HuH-7 (cell line): ENCODE measurements around the gene HAUS5.
A peak's percentile ranks its signal among the peaks of the same experiment; 100 is the strongest.
"Not testable (repeated sequence)": the region's sequence is repeated elsewhere in the genome, so short reads cannot be mapped to it uniquely, and the experiment has no call there.

Experiments used
- DNase-seq: peaks from one replicate; pipeline ENCODE4 v3.0.0; 2011; ENCODE audit warnings: low spot score

HAUS5 gene, protein sequence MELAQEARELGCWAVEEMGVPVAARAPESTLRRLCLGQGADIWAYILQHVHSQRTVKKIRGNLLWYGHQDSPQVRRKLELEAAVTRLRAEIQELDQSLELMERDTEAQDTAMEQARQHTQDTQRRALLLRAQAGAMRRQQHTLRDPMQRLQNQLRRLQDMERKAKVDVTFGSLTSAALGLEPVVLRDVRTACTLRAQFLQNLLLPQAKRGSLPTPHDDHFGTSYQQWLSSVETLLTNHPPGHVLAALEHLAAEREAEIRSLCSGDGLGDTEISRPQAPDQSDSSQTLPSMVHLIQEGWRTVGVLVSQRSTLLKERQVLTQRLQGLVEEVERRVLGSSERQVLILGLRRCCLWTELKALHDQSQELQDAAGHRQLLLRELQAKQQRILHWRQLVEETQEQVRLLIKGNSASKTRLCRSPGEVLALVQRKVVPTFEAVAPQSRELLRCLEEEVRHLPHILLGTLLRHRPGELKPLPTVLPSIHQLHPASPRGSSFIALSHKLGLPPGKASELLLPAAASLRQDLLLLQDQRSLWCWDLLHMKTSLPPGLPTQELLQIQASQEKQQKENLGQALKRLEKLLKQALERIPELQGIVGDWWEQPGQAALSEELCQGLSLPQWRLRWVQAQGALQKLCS

DNA sequence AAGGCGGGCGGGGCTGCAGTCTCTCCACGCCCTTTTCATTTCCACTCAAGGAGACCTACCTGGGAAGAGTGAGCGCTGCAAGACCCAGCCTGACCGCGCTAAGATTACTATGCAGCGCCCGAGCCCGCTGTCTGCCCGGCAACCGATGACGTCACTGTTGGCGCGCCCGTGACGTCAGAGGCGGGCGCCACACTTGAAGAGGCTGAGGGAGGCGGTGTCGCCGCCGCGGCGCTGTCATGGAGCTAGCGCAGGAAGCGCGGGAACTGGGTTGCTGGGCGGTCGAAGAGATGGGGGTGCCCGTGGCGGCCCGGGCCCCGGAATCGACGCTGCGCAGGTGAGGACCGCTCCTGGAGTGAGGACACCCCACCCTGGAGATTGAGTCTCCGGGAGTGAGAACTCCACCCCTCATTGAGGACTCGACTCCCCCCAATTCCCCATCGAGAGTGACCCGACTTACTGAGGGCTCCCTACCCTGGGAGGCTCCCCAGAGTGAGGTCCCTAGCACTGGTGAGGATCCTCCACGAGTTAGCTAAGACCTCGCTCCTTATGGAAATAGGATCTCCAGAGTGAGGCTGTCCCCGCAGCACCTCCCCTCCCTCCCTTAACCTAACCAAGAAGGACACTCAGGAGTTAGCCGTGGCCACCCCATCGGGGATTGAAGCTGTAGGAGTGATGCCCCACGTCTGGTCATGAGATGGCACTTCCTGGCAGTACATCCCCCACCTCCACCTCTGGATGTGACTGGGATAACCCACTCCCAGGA lies at the start of gene HAUS5:
Gene HAUS5, plus strand, starts transcription at position 177 of the 763 bp plus-strand sequence. Its CDS starts 60 bp downstream, at position 237.
- peak; percentile 92 for DNase-seq

DNA sequence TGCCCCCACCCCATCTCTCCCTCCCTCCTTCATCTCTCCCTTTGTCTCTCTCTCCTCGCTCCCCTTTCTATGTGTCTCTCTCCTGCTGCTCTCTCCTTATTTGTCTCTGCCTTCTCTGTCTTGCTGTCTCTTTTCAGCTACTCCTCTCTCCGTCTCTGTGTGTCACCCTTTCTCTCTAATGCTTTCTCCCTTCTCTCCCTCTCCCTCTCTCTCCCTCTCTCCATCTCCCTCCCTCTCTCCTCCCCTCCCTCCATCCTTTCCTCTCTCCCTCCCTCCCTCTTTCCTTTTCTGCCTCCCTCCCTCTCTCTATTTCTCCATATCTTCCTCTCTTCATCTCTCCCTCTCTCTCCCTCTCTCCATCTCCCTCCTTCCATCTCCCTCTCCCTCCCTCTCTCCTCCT lies 49.8 kb upstream of the HAUS5 start:
- DNase-seq, result no peak

DNA sequence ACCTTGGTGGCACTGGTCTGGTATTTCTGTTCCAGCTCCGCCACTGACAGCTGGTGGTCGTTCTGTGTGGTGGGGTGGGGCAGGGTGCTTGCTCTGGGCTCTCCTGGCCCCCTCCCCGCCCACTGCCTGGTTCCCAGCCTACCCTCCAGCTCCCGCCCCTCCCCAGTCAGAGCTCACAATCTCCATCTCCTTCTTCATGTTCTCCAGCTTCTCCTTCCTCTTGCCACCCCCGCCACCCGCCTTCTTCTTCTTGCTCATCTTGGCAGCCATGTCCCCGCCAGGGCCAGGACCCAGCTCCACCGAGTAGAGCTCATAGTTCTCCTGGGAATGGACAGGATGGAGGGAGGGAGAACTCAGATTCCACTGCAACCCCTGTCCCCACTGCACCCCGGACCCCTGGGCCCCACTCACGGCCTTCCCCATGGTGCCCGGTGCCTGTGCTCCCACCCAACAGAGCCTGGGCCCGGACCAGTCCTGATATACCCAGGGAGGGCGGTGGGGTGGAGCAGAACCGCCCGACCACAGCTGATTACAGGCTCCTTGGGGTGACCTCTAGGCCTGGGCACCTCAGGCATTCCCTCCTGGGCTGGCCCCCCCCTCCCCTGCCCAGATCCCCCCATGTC lies 49.2 kb upstream of the HAUS5 start, which contains the start of gene ATP4A:
Gene ATP4A, minus strand, starts transcription at position 452 of the 623 bp plus-strand sequence. Its CDS starts 29 bp downstream, at position 423.
- DNase-seq, result no peak

DNA sequence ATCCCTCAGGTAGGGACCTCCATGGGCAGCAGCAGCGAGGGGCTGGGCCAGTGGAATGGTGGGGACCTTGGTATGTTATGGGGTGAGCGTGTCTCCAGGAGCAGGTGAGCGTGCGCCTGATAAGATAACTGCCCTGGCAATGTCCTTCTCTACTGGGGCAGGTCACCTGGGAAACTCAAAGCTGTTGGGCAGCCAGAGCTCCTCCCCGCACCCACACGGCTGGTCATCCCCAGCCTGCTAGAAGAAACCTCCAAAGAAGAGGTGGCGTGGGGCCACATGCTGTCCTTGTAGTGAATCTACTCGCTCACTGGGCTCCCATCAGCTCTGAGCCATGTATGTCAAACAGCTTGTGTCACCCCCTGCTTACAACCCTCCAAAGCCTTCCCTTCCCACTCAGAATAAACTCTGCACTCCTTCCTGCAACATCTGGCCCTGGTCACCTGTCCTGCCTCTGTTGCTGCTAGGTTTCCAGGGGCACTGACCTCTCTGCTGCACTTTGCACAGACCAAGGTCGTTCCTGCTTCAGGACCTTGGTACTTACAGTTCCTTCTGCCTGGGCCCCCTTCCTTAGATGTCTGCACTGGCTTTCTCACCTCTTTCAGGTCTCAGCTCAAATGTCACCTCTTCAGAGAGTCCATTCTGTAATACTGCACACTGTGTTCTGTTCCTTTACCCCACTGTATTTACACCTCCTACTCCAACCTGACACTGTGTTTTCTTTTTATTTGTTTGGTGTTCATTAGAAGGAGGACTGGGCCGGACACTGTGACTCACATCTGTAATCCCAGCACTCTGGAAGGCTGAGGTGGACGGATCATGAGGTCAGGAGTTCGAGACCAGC lies 47.3 kb upstream of the HAUS5 start:
- DNase-seq, result no peak

DNA sequence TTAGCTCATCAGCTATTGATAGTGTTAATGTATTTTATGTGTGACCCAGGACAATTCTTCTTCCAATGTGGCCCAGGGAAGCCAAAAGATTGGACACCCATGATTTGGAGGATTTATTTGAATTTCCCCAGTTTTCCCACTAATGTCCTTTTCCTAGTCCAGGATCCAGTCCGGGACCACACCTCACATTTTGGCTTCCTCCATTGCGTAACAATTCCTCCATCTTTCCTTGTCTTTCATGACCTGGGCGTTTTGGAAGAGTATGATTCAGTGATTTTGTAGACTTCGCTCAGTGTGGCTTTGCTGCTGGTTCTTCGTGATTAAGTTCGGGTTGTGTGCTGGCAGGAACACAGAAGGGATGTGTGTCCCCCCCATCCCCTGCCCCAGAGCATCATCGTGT lies 45.8 kb upstream of the HAUS5 start:
- no peak for DNase-seq

DNA sequence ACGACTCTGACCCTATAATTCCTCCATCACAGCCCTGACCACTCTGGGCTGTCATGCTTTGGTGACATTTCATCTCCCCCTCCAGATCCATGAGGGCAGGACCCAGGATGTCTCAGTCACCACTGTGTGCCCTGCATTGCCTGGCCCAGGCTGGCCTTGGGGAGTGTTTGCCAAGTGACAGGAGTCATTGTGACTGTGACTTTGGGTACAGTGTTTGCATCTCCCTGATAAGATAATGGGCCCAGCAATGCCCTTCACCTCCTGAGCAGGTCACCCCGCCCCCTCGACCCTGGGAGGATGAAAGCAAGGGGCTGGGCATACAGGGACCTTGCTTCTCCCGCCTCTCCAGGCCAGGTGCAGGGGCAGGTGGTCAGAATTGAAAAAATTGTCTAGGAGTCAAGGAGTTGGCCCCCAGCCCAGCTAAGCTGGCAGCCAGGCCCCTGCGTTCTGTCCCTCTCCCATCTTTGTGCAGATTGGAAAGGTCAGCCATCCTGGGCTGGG lies 43.2 kb upstream of the HAUS5 start:
- no peak for DNase-seq

DNA sequence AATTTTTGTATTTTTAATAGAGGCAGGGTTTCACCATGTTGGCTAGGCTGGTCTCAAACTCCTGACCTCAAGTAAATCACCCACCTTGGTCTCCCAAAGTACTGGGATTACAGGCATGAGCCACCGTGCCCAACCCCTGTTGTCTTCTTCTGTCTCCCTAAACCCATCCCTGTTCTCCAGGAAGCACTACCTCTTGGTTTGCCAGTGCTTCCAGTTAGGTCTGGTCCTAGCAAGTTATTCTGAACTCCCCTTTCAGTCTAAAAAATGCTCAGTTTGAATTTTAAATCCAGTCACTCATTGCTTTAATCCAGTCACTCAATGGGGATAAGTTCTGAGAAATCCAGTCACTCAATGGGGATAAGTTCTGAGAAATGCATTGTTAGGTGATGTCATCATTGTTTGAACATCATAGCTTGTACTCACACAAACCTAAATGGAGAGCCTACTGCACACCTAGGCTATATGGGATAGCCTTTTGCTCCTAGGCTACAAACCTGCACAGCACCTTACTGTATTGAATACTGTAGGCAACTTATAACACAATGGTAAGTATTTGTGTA lies 41.0 kb upstream of the HAUS5 start:
- no peak for DNase-seq

DNA sequence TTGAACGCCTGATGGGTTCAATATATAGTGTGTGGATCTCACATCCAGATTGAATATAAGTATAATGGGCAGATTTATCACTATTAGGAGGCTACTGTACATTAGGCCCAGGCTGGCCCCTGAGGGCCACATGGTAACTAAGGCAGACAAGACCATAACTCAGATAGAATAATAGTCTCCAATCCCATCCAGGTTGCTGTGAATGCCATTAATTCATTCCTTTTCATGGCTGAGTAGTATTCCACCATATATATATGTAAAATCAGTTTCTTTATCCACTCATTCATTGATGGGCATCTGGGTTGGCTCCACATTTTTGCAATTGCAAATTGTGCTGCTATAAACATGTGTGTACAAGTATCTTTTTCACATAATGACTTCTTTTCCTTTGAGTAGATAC lies 34.6 kb upstream of the HAUS5 start:
- no peak for DNase-seq

DNA sequence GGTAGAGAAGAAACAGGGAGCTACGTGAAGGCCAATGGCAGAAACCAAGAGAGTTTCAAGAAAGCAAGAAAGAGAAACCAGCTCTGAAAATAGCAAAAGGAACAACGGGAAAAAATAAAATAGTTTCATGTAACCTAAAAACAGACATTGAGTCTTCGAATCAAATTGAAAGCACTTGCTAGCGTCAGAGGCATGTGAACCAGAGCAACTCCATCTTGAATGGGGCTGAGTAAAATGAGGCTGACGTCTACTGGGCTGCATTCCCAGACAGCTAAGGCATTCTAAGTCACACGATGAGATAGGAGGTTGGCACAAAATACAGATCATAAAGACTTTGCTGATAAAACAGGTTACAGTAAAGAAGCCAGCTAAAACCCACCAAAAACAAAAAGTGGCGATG lies 33.8 kb upstream of the HAUS5 start:
- DNase-seq, result no peak

DNA sequence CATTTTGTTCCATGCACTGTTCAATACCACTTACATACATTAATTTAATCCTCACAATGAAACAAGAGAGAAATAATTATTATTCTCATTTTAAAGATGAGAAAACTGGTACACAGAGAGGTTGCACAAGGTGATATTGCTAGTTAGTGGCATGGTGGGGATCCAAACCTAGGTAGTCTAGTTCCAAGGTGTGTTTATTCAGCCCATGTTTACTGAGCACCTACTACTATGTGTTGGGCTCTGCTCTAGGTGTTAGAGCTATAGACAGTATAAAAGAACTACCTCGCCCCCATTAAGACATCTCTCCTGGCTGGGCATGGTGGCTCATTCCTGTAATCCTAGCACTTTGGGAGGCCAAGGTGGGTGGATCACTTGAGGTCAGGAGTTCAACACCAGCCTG lies 29.8 kb upstream of the HAUS5 start:
- DNase-seq, result no peak

DNA sequence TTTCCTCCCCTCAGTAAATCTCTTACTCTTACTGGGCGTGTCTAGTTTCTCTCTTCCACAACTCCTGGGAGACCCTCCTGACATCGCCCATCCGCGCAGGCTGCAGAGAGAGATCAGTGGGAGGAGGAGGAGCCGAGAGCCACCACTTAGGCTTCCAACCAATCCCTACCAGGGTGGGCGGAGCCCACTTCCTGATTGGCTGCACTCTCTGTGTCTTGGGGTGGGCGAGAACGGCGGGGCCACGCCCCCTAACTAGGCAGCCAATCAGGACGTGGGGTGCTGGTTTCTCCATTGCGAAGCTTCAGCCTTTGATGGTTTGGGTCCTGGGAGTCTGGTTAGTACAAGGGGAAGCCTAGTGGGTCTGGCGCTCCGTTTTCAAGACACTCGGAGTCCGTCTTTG lies 26.7 kb upstream of the HAUS5 start, which contains the start of gene PMIS2:
Gene PMIS2, plus strand, starts transcription at position 326 of the 400 bp plus-strand sequence. CDS start 87 bp downstream, outside the sequence.
- DNase-seq, result no peak

DNA sequence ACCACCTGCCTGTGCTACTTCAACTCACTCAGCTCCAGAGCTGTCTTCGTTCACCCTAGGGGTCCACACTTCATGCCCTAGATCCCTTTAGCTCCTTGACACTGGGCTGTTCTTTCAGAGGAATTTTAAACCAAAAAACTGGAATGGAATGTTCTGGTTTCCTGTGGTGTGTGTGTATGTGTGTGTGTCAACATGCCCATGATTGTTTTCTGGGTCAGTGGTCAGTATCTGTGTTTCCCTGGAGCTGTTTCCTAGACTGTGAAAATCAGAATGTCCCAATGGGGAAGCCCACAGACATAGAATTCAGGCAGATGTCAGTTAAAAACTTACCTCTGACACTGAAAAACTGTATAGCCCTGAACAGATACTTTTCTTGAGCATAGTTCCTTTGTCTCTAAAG lies 25.2 kb upstream of the HAUS5 start:
- no peak for DNase-seq

DNA sequence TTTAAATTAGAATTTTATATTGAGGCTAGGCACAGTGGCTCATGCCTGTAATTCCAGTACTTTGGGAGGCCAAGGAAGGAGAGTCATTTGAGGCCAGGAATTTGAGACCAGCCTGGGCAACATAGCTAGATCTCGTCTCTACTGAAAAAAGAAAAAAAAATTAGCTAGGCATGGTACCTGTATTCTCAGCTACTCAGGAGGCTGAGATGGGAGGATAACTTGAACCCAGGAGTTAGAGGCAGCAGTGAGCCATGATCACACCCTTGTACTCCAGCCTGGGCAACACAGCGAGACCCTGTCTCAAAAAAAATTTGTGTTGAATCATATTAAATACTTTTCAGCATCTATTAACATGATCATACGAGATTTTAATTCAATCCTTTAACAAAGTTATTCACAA lies 21.7 kb upstream of the HAUS5 start:
- no peak for DNase-seq

DNA sequence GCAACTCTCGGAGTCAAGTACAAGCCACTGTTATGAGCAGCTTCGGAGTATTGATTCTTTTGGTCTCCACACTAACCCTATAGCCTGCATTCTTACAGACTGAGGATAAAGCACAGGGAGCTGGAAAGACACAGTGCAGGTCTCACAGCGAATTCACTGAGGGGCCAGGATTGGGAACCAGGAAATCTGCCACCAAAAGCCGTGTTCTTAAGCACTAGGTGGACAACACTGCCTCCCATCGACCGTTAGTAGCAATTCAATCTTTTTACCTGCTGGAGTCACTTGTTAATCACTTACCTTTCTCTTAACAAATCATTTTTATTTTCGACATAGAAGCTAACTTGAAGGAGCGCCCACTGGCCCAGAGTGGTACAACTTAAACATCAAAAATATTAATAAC lies 20.3 kb upstream of the HAUS5 start:
- DNase-seq, result peak; percentile 52

DNA sequence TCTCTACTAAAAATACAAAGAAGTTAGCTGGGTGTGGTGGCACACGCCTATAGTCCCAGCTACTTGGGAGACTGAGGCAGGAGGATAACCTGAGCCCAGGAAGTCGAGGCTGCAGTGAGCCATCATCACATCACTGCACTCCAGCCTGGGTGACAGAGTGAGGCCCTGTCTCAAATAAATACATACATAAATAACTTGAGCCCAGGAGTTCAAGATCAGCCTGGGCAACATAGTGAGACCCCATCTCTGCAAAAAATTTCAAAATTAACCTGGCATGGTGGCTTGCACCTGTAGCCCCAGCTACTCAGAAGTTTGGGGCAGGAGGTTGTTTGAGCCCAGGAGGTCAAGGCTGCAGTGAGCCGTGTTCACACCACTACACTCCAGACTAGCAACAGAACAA lies 17.5 kb upstream of the HAUS5 start:
- DNase-seq, result not testable (repeated sequence)

DNA sequence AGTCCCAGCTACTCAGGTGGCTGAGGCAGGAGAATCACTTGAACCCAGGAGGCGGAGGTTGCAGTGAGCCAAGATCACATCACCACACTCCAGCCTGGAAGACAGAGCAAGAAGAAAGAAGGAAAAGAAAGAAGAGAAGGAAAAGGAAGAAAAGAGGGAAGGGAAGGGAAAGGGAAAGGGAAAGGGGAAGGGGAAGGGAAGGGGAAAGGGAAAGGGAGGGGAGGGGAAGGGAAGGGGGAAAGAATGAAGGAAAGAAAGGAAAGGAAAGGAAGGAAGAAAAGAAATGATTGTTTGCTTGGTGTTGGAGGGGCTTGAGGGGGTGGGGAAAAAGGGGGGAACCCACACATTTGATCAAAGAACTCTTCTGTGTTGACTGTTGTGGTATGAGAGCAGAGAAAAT lies 16.6 kb upstream of the HAUS5 start:
- no peak for DNase-seq

DNA sequence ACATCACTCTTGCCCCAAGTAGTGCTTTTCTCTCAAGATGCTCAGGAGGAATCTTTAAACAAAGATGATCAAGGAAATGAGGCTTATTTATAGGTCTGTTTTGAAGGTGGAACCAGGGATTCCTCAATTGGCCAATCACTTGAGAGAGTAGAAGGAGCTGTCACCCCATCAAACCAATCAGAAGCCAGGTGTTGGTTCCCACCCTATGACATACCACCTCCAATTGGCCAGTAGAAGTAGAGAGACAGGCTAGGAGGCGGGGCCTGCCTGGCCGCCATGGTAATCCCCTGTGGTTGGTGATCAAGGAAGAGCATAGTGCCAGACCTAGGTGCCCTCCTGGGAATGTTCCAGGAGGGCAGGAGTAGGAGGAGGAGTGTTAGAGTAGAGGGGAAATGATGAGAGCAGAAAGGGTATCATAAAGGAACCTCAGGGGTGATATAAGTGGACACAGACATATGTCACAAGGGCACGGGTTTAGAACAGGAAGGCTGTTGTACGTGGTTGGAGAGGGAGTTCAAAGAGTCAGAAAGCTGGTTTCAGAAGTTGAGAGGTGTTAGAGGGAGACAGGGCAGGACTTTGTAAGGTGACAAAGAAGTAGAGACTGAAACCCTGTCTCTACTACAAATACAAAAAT lies 16.1 kb upstream of the HAUS5 start:
- no peak for DNase-seq

DNA sequence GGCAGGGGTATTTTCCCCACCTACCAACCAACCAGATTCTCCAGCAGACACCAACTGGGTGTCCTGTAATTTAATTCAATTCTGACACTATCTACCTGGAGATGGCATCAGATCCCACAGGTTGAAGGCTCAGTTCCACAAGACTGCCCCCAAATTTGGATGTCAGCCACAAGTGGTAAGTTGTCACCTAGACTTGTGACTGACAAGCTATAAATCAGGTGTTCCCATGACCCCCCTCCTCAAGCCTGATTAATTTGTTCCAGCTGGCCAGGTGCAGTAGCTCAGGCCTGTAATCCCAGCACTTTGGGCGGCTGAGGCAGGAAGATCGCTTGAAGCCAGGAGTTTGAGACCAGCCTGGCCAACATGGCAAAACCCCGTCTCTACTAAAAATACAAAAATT lies 10.6 kb upstream of the HAUS5 start:
- DNase-seq, result no peak

DNA sequence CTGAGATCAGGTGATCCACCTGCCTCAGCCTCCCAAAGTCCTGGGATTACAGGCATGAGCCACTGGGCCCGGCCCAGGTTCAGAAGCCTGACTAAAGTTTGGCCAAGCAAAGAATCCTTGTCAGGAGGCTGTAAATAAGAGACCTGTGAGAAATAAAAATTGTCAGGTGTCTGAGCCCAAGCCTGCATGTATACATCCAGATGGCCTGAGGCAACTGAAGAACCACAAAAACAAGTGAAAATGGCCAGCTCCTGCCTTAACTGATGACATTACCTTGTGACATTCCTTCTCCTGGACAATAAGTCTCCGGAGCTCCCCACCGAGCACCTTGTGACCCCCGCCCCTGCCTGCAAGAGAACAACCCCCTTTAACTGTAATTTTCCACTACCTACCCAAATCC lies 8.1 kb upstream of the HAUS5 start:
- not testable (repeated sequence) for DNase-seq

DNA sequence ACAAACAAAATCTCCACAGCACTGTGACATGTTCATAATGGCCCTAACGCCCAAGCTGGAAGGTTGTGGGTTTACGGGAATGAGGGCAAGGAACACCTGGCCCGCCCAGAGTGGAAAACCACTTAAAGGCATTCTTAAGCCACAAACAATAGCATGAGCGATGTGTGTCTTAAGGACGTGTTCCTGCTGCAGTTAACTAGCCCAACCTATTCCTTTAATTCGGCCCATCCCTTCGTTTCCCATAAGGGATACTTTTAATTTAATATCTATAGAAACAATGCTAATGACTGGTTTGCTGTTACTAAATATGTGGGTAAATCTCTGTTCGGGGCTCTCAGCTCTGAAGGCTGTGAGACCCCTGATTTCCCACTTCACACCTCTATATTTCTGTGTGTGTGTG lies 5.4 kb upstream of the HAUS5 start:
- not testable (repeated sequence) for DNase-seq
